Stimulated activated CD4-positive, alpha-beta T cell treated with anti-CD3 and anti-CD28 coated beads, TNF-alpha, amount 100 ng/mL, for 4 hours (primary cell): ENCODE data around the gene BTBD2.
A peak's percentile ranks its signal among the peaks of the same experiment; 100 is the strongest.

ENCODE experiments used
- DNase-seq, 3 experiments: peaks; one replicate each; pipeline ENCODE4 v3.0.0-alpha.2; 2020; ENCODE audit warnings: low read depth in 3 of 3

Gene BTBD2

GRCh38 chr19:2050991-2051772, 35.7 kb upstream of the BTBD2 start, which contains the start of gene MKNK2:
MKNK2 (minus strand) TSS chr19:2051244; CDS start chr19:2050851, 393 bp downstream.
- DNase-seq, result peak; percentile 90 to 95 (median 92)

GRCh38 chr19:2050349-2050990, 35.0 kb upstream of the BTBD2 start:
- DNase-seq, result no peak

- peak in 1 of 3 experiments; percentile 47 for DNase-seq
These were observed 34.3 kb upstream of the BTBD2 start for GRCh38 chr19:2049741-2050348.

- no peak for DNase-seq
These were observed 33.6 kb upstream of the BTBD2 start for GRCh38 chr19:2048959-2049740.

- no peak for DNase-seq
These were observed 32.8 kb upstream of the BTBD2 start for GRCh38 chr19:2048104-2048958.

GRCh38 chr19:2047449-2048103, 32.1 kb upstream of the BTBD2 start:
- no peak for DNase-seq

- no peak for DNase-seq
These were observed 31.5 kb upstream of the BTBD2 start for GRCh38 chr19:2047076-2047448.

- no peak for DNase-seq
These were observed 30.8 kb upstream of the BTBD2 start for GRCh38 chr19:2046046-2046907.

- no peak for DNase-seq
These were observed 30.1 kb upstream of the BTBD2 start for GRCh38 chr19:2045501-2046045.

GRCh38 chr19:2044709-2045500, 29.4 kb upstream of the BTBD2 start:
- DNase-seq, result no peak

GRCh38 chr19:2043961-2044708, 28.6 kb upstream of the BTBD2 start:
- DNase-seq, result no peak

- no peak for DNase-seq
These were observed 27.7 kb upstream of the BTBD2 start for GRCh38 chr19:2043251-2043641.

GRCh38 chr19:2042485-2043250, 27.2 kb upstream of the BTBD2 start:
- no peak for DNase-seq

- peak; percentile 99 to 100 (median 100) for DNase-seq
These were observed 26.4 kb upstream of the BTBD2 start for GRCh38 chr19:2041683-2042484.

- no peak for DNase-seq
These were observed 25.8 kb upstream of the BTBD2 start for GRCh38 chr19:2041433-2041682.

GRCh38 chr19:2040647-2041432, 25.3 kb upstream of the BTBD2 start:
- DNase-seq, result no peak
